ENCODE results near the gene PTPN4.

DNA sequence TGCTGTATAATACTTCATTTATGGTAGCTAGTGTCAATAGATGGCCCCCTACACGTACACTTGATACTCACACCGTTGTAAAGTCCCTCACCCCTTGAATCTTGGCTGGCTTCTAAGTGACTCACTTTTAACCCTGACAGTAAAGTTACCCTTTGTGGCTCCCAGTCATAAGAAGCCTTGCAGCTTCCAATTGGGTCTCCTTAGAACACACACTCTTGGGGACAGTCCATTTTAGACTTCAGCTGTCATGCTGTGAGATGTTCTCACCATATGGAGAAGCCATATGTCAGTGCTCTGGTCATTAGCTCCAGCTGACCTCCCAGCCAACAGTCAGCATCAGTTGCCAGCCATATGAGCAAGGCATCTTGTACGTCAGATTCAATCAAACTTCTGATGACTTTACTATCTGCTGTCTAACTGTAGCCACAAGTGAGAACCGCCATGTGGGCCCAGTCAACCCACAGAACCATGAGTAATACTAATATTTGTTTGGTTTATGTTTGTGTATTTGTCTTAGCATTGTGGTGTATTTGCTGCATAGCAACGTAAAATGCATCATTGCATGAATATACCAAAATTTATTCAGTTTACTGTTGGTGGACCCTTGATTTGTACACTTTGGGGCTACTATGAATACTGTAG is 68.3 kb downstream of the PTPN4 start:
- TF ChIP-seq, protein P1, sequence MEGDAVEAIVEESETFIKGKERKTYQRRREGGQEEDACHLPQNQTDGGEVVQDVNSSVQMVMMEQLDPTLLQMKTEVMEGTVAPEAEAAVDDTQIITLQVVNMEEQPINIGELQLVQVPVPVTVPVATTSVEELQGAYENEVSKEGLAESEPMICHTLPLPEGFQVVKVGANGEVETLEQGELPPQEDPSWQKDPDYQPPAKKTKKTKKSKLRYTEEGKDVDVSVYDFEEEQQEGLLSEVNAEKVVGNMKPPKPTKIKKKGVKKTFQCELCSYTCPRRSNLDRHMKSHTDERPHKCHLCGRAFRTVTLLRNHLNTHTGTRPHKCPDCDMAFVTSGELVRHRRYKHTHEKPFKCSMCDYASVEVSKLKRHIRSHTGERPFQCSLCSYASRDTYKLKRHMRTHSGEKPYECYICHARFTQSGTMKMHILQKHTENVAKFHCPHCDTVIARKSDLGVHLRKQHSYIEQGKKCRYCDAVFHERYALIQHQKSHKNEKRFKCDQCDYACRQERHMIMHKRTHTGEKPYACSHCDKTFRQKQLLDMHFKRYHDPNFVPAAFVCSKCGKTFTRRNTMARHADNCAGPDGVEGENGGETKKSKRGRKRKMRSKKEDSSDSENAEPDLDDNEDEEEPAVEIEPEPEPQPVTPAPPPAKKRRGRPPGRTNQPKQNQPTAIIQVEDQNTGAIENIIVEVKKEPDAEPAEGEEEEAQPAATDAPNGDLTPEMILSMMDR (IDR thresholded peaks at IDR 0.05) = no peak
- no peak for TF ChIP-seq ZFX (IDR thresholded peaks at IDR 0.05; ENCODE audit: borderline replicate concordance)

All from 22Rv1 (cell line).